OCI-LY3 (cell line): ENCODE data around the gene POFUT1.

ENCODE experiments used
- H2AFZ ChIP-seq: fragments of 200-600, 300-600 bp; shearing (Covaris generic); 2 replicates; pipeline ENCODE4 v1.6.0; 2014; ENCODE audit warnings: antibody characterized with exemption, low read depth, low read length
- H3K27ac ChIP-seq: fragments of 200-600, 300-600 bp; sonication (generic); 2 replicates; pipeline ENCODE4 v1.5.1; 2014; ENCODE audit warnings: mild to moderate bottlenecking, low read length, moderate library complexity, mixed read lengths
- H3K27me3 ChIP-seq: fragments of 200-600, 300-600 bp; sonication (generic); 2 replicates; pipeline ENCODE4 v1.6.1; 2014; ENCODE audit warnings: low read depth, low read length, mixed read lengths
- H3K36me3 ChIP-seq: fragments of 200-600, 300-600 bp; sonication (generic); replicated peaks from 2 replicates; pipeline ENCODE3; 2014; ENCODE audit warnings: low read depth, low read length, mixed read lengths
- H3K4me1 ChIP-seq: fragments of 300-600, 200-600 bp; sonication (generic); 2 replicates; pipeline ENCODE4 v1.6.1; 2014; ENCODE audit warnings: low read length, mixed read lengths
- H3K4me2 ChIP-seq: fragments of 200-600, 300-600 bp; sonication (generic); 2 replicates; pipeline ENCODE4 v1.6.1; 2014; ENCODE audit warnings: low read length, mixed read lengths
- H3K4me3 ChIP-seq: fragments of 300-600, 200-600 bp; sonication (generic); 2 replicates; pipeline ENCODE4 v1.5.1; 2014; ENCODE audit warnings: antibody characterized with exemption, mild to moderate bottlenecking, low read length, moderate library complexity
- H3K79me2 ChIP-seq: fragments of 300-600, 200-600 bp; shearing (Covaris generic); 2 replicates; pipeline ENCODE4 v1.6.1; 2014; ENCODE audit warnings: mild to moderate bottlenecking, low read length, mixed read lengths
- H3K9ac ChIP-seq: fragments of 300-600, 200-600 bp; shearing (Covaris generic); 2 replicates; pipeline ENCODE4 v1.6.0; 2014; ENCODE audit warnings: mild to moderate bottlenecking, low read length, moderate library complexity
- H3K9me3 ChIP-seq: fragments of 200-600, 300-600 bp; shearing (Covaris generic); 2 replicates; pipeline ENCODE4 v1.6.1; 2014; ENCODE audit warnings: low read length, mixed read lengths; ENCODE audit not compliant: insufficient read depth
- H4K20me1 ChIP-seq: fragments of 200-600, 300-600 bp; sonication (generic); 2 replicates; pipeline ENCODE4 v1.6.1; 2016; ENCODE audit warnings: low read length, mixed read lengths; ENCODE audit not compliant: insufficient read depth
- CTCF ChIP-seq: fragments of 200-600, 300-600 bp; sonication (generic); IDR thresholded peaks from 2 replicates; pipeline ENCODE4 v1.5.1; 2014; ENCODE audit warnings: antibody characterized with exemption, low read length, low read depth
- EZH2phosphoT487 ChIP-seq: fragments of 200-600 bp; shearing (Covaris generic); IDR thresholded peaks from 2 replicates; pipeline ENCODE4 v1.6.1; 2018; ENCODE audit warnings: antibody characterized with exemption, mixed run types, low read depth

POFUT1 gene

GRCh38 chr20:32233286-32233685 lies 25.6 kb downstream of the POFUT1 start:
- Histone ChIP-seq H3K79me2 (no peaks in the 10 kb centered on the region), H3K27me3 (no peaks in the 10 kb centered on the region), H4K20me1 (no peaks in the 10 kb centered on the region), H3K4me2 (no peak overlapping the region), H3K9ac (no peak overlapping the region), H3K27ac (no peak overlapping the region), H2AFZ (no peak overlapping the region), H3K4me3 (no peak overlapping the region), H3K4me1 (no peaks in the 10 kb centered on the region), H3K36me3 (peaks cover 61% of the 10 kb centered on the region), H3K9me3 (no peaks in the 10 kb centered on the region)
- TF ChIP-seq EZH2phosphoT487 = no peak
- TF ChIP-seq CTCF = no peak

- Histone ChIP-seq H4K20me1 (no peaks in the 10 kb centered on the region), H3K27me3 (no peaks in the 10 kb centered on the region), H3K4me3 (no peak overlapping the region), H3K27ac (no peak overlapping the region), H3K36me3 (peaks cover 52% of the 10 kb centered on the region), H2AFZ (no peak overlapping the region), H3K79me2 (no peaks in the 10 kb centered on the region), H3K4me2 (no peak overlapping the region), H3K9ac (no peak overlapping the region), H3K4me1 (no peaks in the 10 kb centered on the region), H3K9me3 (no peaks in the 10 kb centered on the region)
- TF ChIP-seq CTCF = no peak
- no peak for TF ChIP-seq EZH2phosphoT487
These were observed 26.6 kb downstream of the POFUT1 start for GRCh38 chr20:32234135-32234808.

DNA sequence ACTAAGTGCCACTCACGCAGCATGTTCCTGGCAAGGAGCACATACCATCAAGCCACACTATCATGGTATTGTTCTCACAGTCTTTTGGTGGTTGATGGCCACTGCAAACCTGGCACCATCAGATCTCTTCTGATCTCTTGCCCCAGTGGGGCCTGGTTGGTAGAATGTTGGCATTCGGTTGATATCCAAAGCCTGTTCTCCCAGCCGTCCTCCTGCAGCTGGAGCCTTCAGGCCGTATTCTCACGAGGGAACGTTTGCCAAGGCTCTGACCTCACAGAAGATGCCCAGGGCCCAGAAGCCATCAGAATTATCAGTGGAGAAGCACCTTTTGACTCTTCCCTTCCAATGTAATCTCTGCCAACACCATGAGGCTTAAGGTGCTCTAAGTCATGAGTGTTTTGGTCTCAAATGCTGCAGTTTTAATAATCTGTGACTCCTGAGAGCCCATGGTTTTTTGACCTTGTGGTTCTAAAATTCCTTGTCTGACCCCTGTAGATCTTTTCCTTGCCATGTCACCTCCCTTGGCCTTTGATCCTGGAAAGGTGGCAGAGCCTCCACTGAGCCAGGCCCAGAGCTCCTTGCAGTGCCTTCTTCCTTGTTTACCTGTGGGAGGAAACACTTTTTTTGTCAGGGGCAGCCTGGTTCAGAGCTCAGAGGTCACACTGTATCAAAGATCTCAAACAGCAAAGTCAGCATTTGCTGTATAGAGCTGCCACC lies 27.8 kb downstream of the POFUT1 start:
- no peaks in the 10 kb centered on the region for H4K20me1 ChIP-seq

More for the DNA sequence above, 27.8 kb downstream of the POFUT1 start:
- Histone ChIP-seq H3K27ac (no peak overlapping the region), H3K4me1 (no peaks in the 10 kb centered on the region), H2AFZ (no peak overlapping the region), H3K9ac (no peak overlapping the region), H3K4me3 (no peak overlapping the region), H3K4me2 (no peak overlapping the region), H3K27me3 (no peaks in the 10 kb centered on the region), H3K36me3 (peaks cover 47% of the 10 kb centered on the region), H3K79me2 (no peaks in the 10 kb centered on the region), H3K9me3 (no peaks in the 10 kb centered on the region)
- no peak for TF ChIP-seq EZH2phosphoT487
- no peak for TF ChIP-seq CTCF
